GM13976 (cell line): ENCODE results near the gene ZNF428.

Experiments used
- DNase-seq: peaks from one replicate; pipeline ENCODE4 v3.0.0; 2012; ENCODE audit warnings: low spot score
- in situ Hi-C: fragments of 300-500 bp; cut with MboI; formaldehyde crosslinking; loops from one replicate; pipeline ENCODE4 v1.12.0; 2022; ENCODE audit warnings: low sequenced_read_pairs, mixed read lengths, inconsistent platforms; ENCODE audit not compliant: unreplicated experiment
- TF ChIP-seq, protein P1 (sequence below): IDR thresholded peaks from 2 replicates; pipeline ENCODE4 v1.5.1; 2012; ENCODE audit warnings: borderline replicate concordance, mild to moderate bottlenecking; ENCODE audit not compliant: insufficient read depth; ENCODE audit errors: extremely low read depth, missing control alignments, control extremely low read depth

Gene ZNF428

DNA sequence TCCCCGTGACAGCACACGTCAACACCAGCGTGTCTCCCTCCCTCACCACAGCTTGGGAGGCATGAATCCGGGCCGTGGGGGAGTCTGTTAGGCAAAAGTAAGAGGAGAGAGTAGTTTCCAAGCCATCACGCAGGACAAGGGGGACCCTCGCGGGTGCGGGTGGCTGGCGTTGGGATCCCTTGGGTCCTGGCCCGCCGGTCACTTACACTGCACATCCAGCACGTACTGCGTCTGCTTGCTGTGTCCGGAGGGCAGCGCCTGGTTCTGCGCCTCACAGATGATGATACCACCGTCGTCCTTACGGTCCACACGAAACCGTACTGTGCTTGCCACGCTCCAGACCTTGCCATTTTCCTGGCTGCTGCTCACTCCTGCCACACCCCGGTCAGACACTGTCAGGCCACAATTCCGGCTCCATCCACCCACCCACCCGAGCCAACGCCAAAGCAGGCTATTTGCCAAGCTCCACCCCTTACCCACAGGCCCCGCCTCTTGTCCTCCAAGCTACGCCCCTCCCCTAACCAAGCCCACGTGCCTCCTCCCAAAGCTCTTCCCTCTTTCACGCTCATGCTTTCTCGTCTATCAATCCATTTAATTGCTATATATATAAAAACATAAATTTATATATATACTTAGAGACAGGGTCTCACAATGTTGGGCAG is 6.6 kb upstream of the ZNF428 start:
- TF ChIP-seq, protein P1, sequence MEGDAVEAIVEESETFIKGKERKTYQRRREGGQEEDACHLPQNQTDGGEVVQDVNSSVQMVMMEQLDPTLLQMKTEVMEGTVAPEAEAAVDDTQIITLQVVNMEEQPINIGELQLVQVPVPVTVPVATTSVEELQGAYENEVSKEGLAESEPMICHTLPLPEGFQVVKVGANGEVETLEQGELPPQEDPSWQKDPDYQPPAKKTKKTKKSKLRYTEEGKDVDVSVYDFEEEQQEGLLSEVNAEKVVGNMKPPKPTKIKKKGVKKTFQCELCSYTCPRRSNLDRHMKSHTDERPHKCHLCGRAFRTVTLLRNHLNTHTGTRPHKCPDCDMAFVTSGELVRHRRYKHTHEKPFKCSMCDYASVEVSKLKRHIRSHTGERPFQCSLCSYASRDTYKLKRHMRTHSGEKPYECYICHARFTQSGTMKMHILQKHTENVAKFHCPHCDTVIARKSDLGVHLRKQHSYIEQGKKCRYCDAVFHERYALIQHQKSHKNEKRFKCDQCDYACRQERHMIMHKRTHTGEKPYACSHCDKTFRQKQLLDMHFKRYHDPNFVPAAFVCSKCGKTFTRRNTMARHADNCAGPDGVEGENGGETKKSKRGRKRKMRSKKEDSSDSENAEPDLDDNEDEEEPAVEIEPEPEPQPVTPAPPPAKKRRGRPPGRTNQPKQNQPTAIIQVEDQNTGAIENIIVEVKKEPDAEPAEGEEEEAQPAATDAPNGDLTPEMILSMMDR: no peak
- in situ Hi-C loops: no loop called here
- DNase-seq: no peak

GRCh38 chr19:43624933-43625332 is 5.5 kb upstream of the ZNF428 start:
- in situ Hi-C loops: no loop called here
- TF ChIP-seq, protein P1: peak; percentile 71
- DNase-seq: peak; percentile 92

DNA sequence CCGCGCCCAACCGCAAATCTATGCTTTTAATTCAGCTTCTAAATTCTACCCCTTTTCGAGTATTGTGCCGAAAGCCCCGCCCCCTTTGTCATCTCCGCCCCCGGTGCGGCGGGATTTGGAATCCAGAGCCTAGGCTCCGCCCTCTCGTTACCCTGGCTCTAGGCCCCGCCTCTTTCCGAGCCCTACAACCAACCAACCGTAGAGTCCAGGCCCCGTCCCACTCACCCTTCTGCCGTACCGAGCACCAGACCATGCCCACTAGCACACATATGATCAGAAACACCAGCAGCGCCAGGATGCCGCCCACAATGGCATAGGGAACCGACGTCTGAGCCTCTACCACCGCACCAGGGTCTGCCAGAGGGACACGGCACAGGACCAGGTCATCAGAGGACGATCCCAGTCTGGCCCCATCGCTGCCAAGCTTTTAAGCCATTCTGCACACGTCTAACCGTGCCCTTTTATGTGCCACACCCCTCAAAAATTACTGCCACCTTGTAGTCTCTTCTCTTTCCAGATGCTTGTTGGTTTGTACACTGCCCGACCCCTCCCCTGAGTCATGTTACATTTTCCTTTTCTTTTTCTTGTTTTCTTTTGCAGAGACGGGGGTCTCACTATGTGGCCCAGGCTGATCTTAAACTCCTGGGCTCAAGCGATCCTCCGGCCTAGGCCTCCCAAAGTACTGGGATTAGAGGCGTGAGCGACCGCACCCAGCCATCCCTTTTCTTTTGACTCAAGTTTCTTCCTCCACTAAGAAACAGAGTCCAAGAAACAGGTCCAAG is 4.7 kb upstream of the ZNF428 start:
- in situ Hi-C loops: no loop called here
- DNase-seq: no peak
- TF ChIP-seq, protein P1: no peak

GRCh38 chr19:43622956-43623355 is 3.5 kb upstream of the ZNF428 start:
- no peak for DNase-seq
- TF ChIP-seq, protein P1: no peak
- in situ Hi-C loops: no loop called here

GRCh38 chr19:43622070-43622469 is 2.6 kb upstream of the ZNF428 start:
- TF ChIP-seq, protein P1: no peak
- DNase-seq: no peak
- in situ Hi-C loops: no loop called here

- DNase-seq: no peak
- TF ChIP-seq, protein P1: no peak
- in situ Hi-C loops: no loop called here
These were observed 902 bp upstream of the ZNF428 start for GRCh38 chr19:43620061-43621001.
